Breast epithelium (tissue), 4 donors: ENCODE data around the gene SNCB. TPM values are rescaled to one million over a fixed set of nuclear protein-coding genes. Genes with fewer than 3 reads are reported as not detected.
"Not testable (repeated sequence)": the region's sequence is repeated elsewhere in the genome, so short reads cannot be mapped to it uniquely, and the experiment has no call there.

Experiments
- DNase-seq, 2 donors: peaks; one replicate each; pipeline ENCODE4 v3.0.0-alpha.2; 2019; ENCODE audit warnings: low spot score in 2 of 2
- H3K27ac ChIP-seq, 2 donors: fragments of 200-600 bp; sonication (generic) in 1 of 2; one replicate each; pipeline ENCODE4 v1.5.1; 2016 to 2019; ENCODE audit warnings: mild to moderate bottlenecking in 1 of 2
- H3K27me3 ChIP-seq, 2 donors: fragments of 200-600 bp; sonication (generic) in 1 of 2; one replicate each; pipeline versions ENCODE4 v1.5.1 to v1.6.0; 2017 to 2019; ENCODE audit warnings: control low read depth in 1 of 2, mild to moderate bottlenecking in 1 of 2
- H3K36me3 ChIP-seq: fragments of 200-600 bp; one replicate; pipeline ENCODE4 v1.5.1; 2019
- H3K4me1 ChIP-seq, 2 donors: fragments of 200-600 bp; sonication (generic); one replicate each; pipeline ENCODE4 v1.5.1; 2016 to 2019; ENCODE audit warnings: control low read depth in 1 of 2
- H3K4me3 ChIP-seq, 3 donors: fragments of 200-600 bp; sonication (generic); 1 replicate in 2 of 3; 2 replicates in 1 of 3; pipeline ENCODE4 v1.5.1; 2016 to 2019; ENCODE audit warnings: mild to moderate bottlenecking in 3 of 3, moderate library complexity in 2 of 3
- H3K9me3 ChIP-seq, 2 donors: fragments of 200-600 bp; sonication (generic) in 1 of 2; one replicate each; pipeline ENCODE4 v1.5.1; 2016 to 2019; ENCODE audit warnings: control low read depth in 1 of 2
- POLR2A ChIP-seq: fragments of 450-650 bp; IDR thresholded peaks from one replicate; pipeline ENCODE4 v1.6.1; 2016; ENCODE audit warnings: antibody characterized with exemption, mild to moderate bottlenecking, moderate library complexity
- POLR2AphosphoS5 ChIP-seq, 3 donors: sonication (generic); formaldehyde crosslinking; IDR thresholded peaks; one replicate each; pipeline ENCODE4 v1.6.1; 2017; ENCODE audit warnings: antibody characterized with exemption in 3 of 3
- intact Hi-C: fragments of 100-400 bp; cut with DNase I; formaldehyde crosslinking; loops from one replicate; pipeline ENCODE4 v1.15.1; 2023; ENCODE audit warnings: low total_unique reads
- total RNA-seq, 3 donors: library from RNA; depleted of rRNA; stranded (reverse); fragments of >200 nt; gene quantifications; one replicate each; pipeline ENCODE4 v1.1.0, GENCODE V29; 2016
- TF ChIP-seq, protein P1 (sequence below), 3 donors: fragments of 450-650 bp; IDR thresholded peaks; one replicate each; pipeline ENCODE4 v1.5.1; 2016 to 2017; ENCODE audit warnings: antibody characterized with exemption in 3 of 3, mild to moderate bottlenecking in 3 of 3, moderate library complexity in 3 of 3

The SNCB gene
- total RNA-seq, 3 donors from 2014 or later = not detected

DNA sequence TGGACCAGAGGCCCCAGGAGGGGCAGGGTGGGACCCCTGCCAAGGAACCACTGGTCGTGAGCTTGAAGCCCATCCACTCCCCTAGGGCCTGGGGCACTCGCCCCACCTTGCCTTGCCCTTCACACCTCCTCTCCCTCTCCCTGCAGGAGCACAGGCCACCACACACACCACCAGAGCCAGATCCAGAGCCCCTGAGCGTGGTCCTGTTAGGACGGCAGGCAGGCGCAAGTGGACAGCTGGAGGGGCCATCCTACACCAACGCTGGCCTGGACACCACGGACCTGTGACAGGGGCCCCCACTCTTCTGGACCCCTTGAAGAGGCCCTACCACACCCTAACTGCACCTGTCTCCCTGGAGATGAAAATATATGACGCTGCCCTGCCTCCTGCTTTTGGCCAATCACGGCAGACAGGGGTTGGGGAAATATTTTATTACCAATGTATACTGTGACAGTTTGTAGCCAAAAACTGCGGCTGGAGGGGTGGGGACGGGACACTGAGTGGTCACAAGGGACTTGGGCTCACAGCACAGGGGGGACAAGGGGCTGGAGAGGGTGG is 34.9 kb downstream of the SNCB start:
- Histone ChIP-seq H3K4me3 (no peak overlapping the region), H3K36me3 (no peaks in the 10 kb centered on the region), H3K27me3 (peaks cover 0 to 8% of the 10 kb centered on the region in 2 donors), H3K4me1 (no peaks in the 10 kb centered on the region), H3K27ac (no peak overlapping the region), H3K9me3 (no peaks in the 10 kb centered on the region)
- intact Hi-C loops = no loop called here
- DNase-seq = no peak
- TF ChIP-seq, protein P1, sequence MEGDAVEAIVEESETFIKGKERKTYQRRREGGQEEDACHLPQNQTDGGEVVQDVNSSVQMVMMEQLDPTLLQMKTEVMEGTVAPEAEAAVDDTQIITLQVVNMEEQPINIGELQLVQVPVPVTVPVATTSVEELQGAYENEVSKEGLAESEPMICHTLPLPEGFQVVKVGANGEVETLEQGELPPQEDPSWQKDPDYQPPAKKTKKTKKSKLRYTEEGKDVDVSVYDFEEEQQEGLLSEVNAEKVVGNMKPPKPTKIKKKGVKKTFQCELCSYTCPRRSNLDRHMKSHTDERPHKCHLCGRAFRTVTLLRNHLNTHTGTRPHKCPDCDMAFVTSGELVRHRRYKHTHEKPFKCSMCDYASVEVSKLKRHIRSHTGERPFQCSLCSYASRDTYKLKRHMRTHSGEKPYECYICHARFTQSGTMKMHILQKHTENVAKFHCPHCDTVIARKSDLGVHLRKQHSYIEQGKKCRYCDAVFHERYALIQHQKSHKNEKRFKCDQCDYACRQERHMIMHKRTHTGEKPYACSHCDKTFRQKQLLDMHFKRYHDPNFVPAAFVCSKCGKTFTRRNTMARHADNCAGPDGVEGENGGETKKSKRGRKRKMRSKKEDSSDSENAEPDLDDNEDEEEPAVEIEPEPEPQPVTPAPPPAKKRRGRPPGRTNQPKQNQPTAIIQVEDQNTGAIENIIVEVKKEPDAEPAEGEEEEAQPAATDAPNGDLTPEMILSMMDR (IDR thresholded peaks at IDR 0.05) = no peak
- TF ChIP-seq POLR2A (no peak), POLR2AphosphoS5 (IDR thresholded peaks at IDR 0.05) (no peak)

DNA sequence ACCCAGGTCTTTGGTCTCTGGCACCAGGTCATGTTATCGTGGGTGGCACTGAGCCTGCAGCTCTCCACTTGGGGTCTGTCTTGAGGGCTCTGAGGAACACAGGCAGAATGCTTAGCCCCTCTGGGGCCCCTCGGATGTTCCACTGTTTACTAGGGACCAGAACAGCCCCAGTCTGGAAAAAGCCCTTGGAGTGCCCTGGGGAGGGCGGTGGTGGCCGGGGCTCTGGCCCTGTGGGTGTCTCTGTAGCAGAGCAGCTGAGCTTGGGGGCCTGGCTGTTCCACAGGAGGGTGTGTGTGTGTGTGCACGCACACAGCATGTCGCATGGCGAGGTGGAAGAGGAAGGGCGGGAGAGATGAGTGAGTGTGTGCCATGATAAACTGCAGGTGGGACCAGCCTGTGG is 35.8 kb downstream of the SNCB start:
- DNase-seq = no peak
- intact Hi-C loops = no loop called here
- Histone ChIP-seq H3K36me3 (no peaks in the 10 kb centered on the region), H3K27ac (no peak overlapping the region), H3K4me1 (no peaks in the 10 kb centered on the region), H3K27me3 (peaks cover 0 to 8% of the 10 kb centered on the region in 2 donors), H3K9me3 (no peaks in the 10 kb centered on the region), H3K4me3 (no peak overlapping the region)
- TF ChIP-seq POLR2A (no peak), POLR2AphosphoS5 (IDR thresholded peaks at IDR 0.05) (no peak)
- TF ChIP-seq, protein P1 (IDR thresholded peaks at IDR 0.05) = no peak

- H3K36me3 ChIP-seq = no peaks in the 10 kb centered on the region
- H3K9me3 ChIP-seq = no peaks in the 10 kb centered on the region
- no peak overlapping the region for H3K27ac ChIP-seq
- H3K27me3 ChIP-seq = peaks cover 0 to 8% of the 10 kb centered on the region in 2 donors
- TF ChIP-seq, protein P1 (IDR thresholded peaks at IDR 0.05) = no peak
- no peak for TF ChIP-seq POLR2AphosphoS5 (IDR thresholded peaks at IDR 0.05)
- no peak for TF ChIP-seq POLR2A
- DNase-seq = no peak
- intact Hi-C loops = no loop called here
- H3K4me3 ChIP-seq = no peak overlapping the region
- H3K4me1 ChIP-seq = no peaks in the 10 kb centered on the region
Observed at GRCh38 chr5:176593273-176593869, 37.0 kb downstream of the SNCB start.

DNA sequence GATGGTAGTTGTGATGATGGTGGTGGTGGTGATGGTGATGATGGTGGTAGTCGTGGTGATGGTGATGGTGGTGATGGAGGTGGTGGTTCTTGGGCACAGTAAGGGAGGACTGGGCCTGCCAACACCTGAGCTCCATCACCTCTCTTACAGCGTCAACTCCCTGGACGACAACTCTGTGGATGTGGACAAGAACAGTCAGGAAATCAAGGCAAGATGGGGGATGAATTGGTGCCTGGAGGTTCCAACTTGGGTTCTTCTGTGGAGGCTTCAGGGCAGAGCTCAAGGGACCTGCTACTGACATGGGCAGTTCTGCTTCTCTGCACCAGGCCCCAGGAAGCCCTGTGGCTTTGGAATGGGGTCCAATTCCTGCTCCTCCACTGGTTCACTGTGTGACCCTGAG is 37.8 kb downstream of the SNCB start:
- no peak overlapping the region for H3K27ac ChIP-seq
- intact Hi-C loops = no loop called here
- H3K27me3 ChIP-seq = peaks cover 0 to 8% of the 10 kb centered on the region in 2 donors
- DNase-seq = no peak
- H3K9me3 ChIP-seq = no peaks in the 10 kb centered on the region
- no peaks in the 10 kb centered on the region for H3K4me1 ChIP-seq
- H3K4me3 ChIP-seq = no peak overlapping the region
- no peak for TF ChIP-seq POLR2AphosphoS5 (IDR thresholded peaks at IDR 0.05)
- TF ChIP-seq, protein P1 (IDR thresholded peaks at IDR 0.05) = no peak
- TF ChIP-seq POLR2A = no peak
- no peaks in the 10 kb centered on the region for H3K36me3 ChIP-seq

DNA sequence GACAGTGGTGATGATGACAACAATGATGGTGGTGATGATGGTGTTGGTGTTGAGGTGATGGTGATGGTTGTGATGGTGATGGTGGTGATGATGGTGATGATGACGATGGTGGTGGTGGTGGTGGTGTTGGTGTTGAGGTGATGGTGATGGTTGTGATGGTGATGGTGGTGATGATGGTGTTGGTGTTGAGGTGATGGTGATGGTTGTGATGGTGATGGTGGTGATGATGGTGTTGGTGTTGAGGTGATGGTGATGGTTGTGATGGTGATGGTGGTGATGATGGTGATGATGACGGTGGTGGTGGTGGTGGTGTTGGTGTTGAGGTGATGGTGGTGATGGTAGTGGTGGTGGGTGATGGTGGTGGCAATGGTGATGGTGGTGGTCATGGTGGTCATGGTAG is 38.7 kb downstream of the SNCB start:
- H3K4me3 ChIP-seq, H3K4me1 ChIP-seq, H3K36me3 ChIP-seq, H3K9me3 ChIP-seq, intact Hi-C loops, H3K27me3 ChIP-seq, H3K27ac ChIP-seq, DNase-seq: not testable (repeated sequence)
